Measurements from ENCODE around the gene CDADC1.

Gene CDADC1

GRCh38 chr13:49308097-49308875 lies 60.6 kb downstream of the CDADC1 start:
- no peak for ATAC-seq

GRCh38 chr13:49308921-49309408 lies 61.2 kb downstream of the CDADC1 start:
- no peak for ATAC-seq
- no peak for TF ChIP-seq OSR1 (CRISPR knock-in tag; IDR thresholded peaks at IDR 0.05)
- TF ChIP-seq ZFP30 (CRISPR knock-in tag; IDR thresholded peaks at IDR 0.05), result no peak
- TF ChIP-seq TCF4 (CRISPR knock-in tag; IDR thresholded peaks at IDR 0.05; ENCODE audit: borderline replicate concordance), result no peak
- no peak for TF ChIP-seq SNAI2 (CRISPR knock-in tag; IDR thresholded peaks at IDR 0.05)
- no peak for TF ChIP-seq ESRRG (CRISPR knock-in tag; IDR thresholded peaks at IDR 0.05)
- no peak for TF ChIP-seq CSRNP3 (CRISPR knock-in tag; IDR thresholded peaks at IDR 0.05)
- TF ChIP-seq CREB5 (CRISPR knock-in tag; IDR thresholded peaks at IDR 0.05; ENCODE audit: low read depth), result no peak
- no peak for TF ChIP-seq ZNF70 (CRISPR knock-in tag; IDR thresholded peaks at IDR 0.05)
- TF ChIP-seq GLIS3 (CRISPR knock-in tag; IDR thresholded peaks at IDR 0.05), result no peak
- TF ChIP-seq ZNF8 (CRISPR knock-in tag; IDR thresholded peaks at IDR 0.05), result no peak

More at GRCh38 chr13:49308097-49308875, 60.6 kb downstream of the CDADC1 start:
- TF ChIP-seq SNAI2 (CRISPR knock-in tag; IDR thresholded peaks at IDR 0.05), result no peak
- TF ChIP-seq OSR1 (CRISPR knock-in tag; IDR thresholded peaks at IDR 0.05), result no peak
- no peak for TF ChIP-seq PPARA (CRISPR knock-in tag; IDR thresholded peaks at IDR 0.05; ENCODE audit: borderline replicate concordance)
- no peak for TF ChIP-seq TSHZ2 (CRISPR knock-in tag; IDR thresholded peaks at IDR 0.05)
- TF ChIP-seq TCF4 (CRISPR knock-in tag; IDR thresholded peaks at IDR 0.05; ENCODE audit: borderline replicate concordance), result no peak
- TF ChIP-seq ZFP30 (CRISPR knock-in tag; IDR thresholded peaks at IDR 0.05), result no peak
- no peak for TF ChIP-seq ZFP3 (CRISPR knock-in tag; IDR thresholded peaks at IDR 0.05)
- no peak for TF ChIP-seq POU6F1 (CRISPR knock-in tag; IDR thresholded peaks at IDR 0.05; ENCODE audit: borderline replicate concordance, low read depth)
- TF ChIP-seq TOX (CRISPR knock-in tag; IDR thresholded peaks at IDR 0.05; ENCODE audit: borderline replicate concordance), result no peak
- no peak for TF ChIP-seq GLIS3 (CRISPR knock-in tag; IDR thresholded peaks at IDR 0.05)
- TF ChIP-seq RARB (CRISPR knock-in tag; IDR thresholded peaks at IDR 0.05), result no peak
- TF ChIP-seq ZC3H10 (CRISPR knock-in tag; IDR thresholded peaks at IDR 0.05), result no peak
- no peak for TF ChIP-seq BACH2 (CRISPR knock-in tag; IDR thresholded peaks at IDR 0.05; ENCODE audit: borderline replicate concordance)
- TF ChIP-seq ESRRG (CRISPR knock-in tag; IDR thresholded peaks at IDR 0.05), result no peak
- TF ChIP-seq CSDC2 (CRISPR knock-in tag; IDR thresholded peaks at IDR 0.05), result no peak
- TF ChIP-seq ARNTL (CRISPR knock-in tag; IDR thresholded peaks at IDR 0.05; ENCODE audit: borderline replicate concordance, low read depth), result no peak
- TF ChIP-seq CSRNP3 (CRISPR knock-in tag; IDR thresholded peaks at IDR 0.05), result no peak

- ATAC-seq, result no peak
- TF ChIP-seq CSRNP3 (CRISPR knock-in tag; IDR thresholded peaks at IDR 0.05), result no peak
- TF ChIP-seq ZFP3 (CRISPR knock-in tag; IDR thresholded peaks at IDR 0.05), result no peak
- no peak for TF ChIP-seq ZC3H10 (CRISPR knock-in tag; IDR thresholded peaks at IDR 0.05)
- no peak for TF ChIP-seq OSR1 (CRISPR knock-in tag; IDR thresholded peaks at IDR 0.05)
- TF ChIP-seq ISL1 (CRISPR knock-in tag; IDR thresholded peaks at IDR 0.05), result no peak
- TF ChIP-seq ESRRG (CRISPR knock-in tag; IDR thresholded peaks at IDR 0.05), result no peak
- TF ChIP-seq ZFP30 (CRISPR knock-in tag; IDR thresholded peaks at IDR 0.05), result no peak
- no peak for TF ChIP-seq PPARA (CRISPR knock-in tag; IDR thresholded peaks at IDR 0.05; ENCODE audit: borderline replicate concordance)
- TF ChIP-seq GLIS3 (CRISPR knock-in tag; IDR thresholded peaks at IDR 0.05), result no peak
- TF ChIP-seq ZNF565 (CRISPR knock-in tag; conservative IDR thresholded peaks at IDR 0.05; ENCODE audit: low read depth), result no peak
- no peak for TF ChIP-seq CSDC2 (CRISPR knock-in tag; IDR thresholded peaks at IDR 0.05)
- no peak for TF ChIP-seq CREB5 (CRISPR knock-in tag; IDR thresholded peaks at IDR 0.05; ENCODE audit: low read depth)
- no peak for TF ChIP-seq TOX (CRISPR knock-in tag; IDR thresholded peaks at IDR 0.05; ENCODE audit: borderline replicate concordance)
These were observed 62.5 kb downstream of the CDADC1 start for GRCh38 chr13:49310251-49310650.
